H1 (cell line): ENCODE measurements around the gene GAS7.

ENCODE experiments used
- CHD2 ChIP-seq: IDR thresholded peaks from 2 replicates; pipeline ENCODE4 v1.6.1; 2012; ENCODE audit warnings: low read length, improper control_type of control experiment
- EZH2 ChIP-seq: fragments of 200-600 bp; sonication (generic); IDR thresholded peaks from 2 replicates; pipeline ENCODE4 v1.7.1; 2012; ENCODE audit warnings: low read depth, mild to moderate bottlenecking, moderate library complexity, low read length, inconsistent platforms; ENCODE audit not compliant: severe bottlenecking
- HDAC2 ChIP-seq, 2 experiments: fragments of 300-600 bp in 1 of 2; sonication (generic) in 1 of 2; IDR thresholded peaks; 2 replicates each; pipeline ENCODE4 v1.6.1; 2011 to 2012; ENCODE audit warnings: low read depth in 2 of 2, low read length in 2 of 2, mild to moderate bottlenecking in 2 of 2, moderate library complexity in 2 of 2, borderline replicate concordance in 1 of 2, inconsistent platforms in 1 of 2
- HDAC6 ChIP-seq: IDR thresholded peaks from one replicate; pipeline ENCODE4 v1.7.1; 2012; ENCODE audit warnings: low read depth, mild to moderate bottlenecking, inconsistent platforms, low read length, moderate library complexity
- JUND ChIP-seq: IDR thresholded peaks from 2 replicates; pipeline ENCODE4 v1.6.1; 2011; ENCODE audit warnings: mild to moderate bottlenecking, improper control_type of control experiment, low read length
- KDM1A ChIP-seq: fragments of 200-600, 300-600 bp; sonication (generic); IDR thresholded peaks from 2 replicates; pipeline ENCODE4 v1.7.1; 2016; ENCODE audit warnings: mild to moderate bottlenecking, low read length, borderline replicate concordance
- PHF8 ChIP-seq: fragments of 200-600 bp; sonication (generic); conservative IDR thresholded peaks from 2 replicates; pipeline ENCODE4 v1.7.1; 2012; ENCODE audit warnings: low read depth, mild to moderate bottlenecking, inconsistent platforms, low read length, moderate library complexity
- POLR2A ChIP-seq, 2 experiments: IDR thresholded peaks; 1 replicate in 1 of 2; 2 replicates in 1 of 2; pipeline ENCODE4 v1.6.1; 2011; ENCODE audit warnings: low read depth in 2 of 2, low read length in 2 of 2, mild to moderate bottlenecking in 2 of 2; ENCODE audit errors: control extremely low read depth in 1 of 2
- POLR2AphosphoS5 ChIP-seq: IDR thresholded peaks from 2 replicates; pipeline ENCODE4 v1.6.1; 2011; ENCODE audit warnings: low read depth, low read length
- RFX5 ChIP-seq: IDR thresholded peaks from 2 replicates; pipeline ENCODE4 v1.6.1; 2011; ENCODE audit warnings: low read depth, low read length, improper control_type of control experiment, borderline replicate concordance
- TAF1 ChIP-seq: IDR thresholded peaks from 2 replicates; pipeline ENCODE4 v1.6.1; 2011; ENCODE audit warnings: mild to moderate bottlenecking, low read depth, low read length
- YY1 ChIP-seq: IDR thresholded peaks from 2 replicates; pipeline ENCODE4 v1.6.1; 2011; ENCODE audit warnings: low read depth, mild to moderate bottlenecking, low read length
- TF ChIP-seq, protein P1 (sequence below), 3 experiments: IDR thresholded peaks; 1 replicate in 2 of 3; 2 replicates in 1 of 3; pipeline versions ENCODE4 v1.5.1 to v1.6.1; 2011; ENCODE audit warnings: low read length in 3 of 3, mild to moderate bottlenecking in 3 of 3, inconsistent platforms in 2 of 3, low read depth in 1 of 3, moderate library complexity in 1 of 3; ENCODE audit not compliant: insufficient read depth in 1 of 3; ENCODE audit errors: control extremely low read depth in 1 of 3
- TF ChIP-seq, protein P2 (sequence below): IDR thresholded peaks from 2 replicates; pipeline ENCODE4 v1.6.1; 2012; ENCODE audit warnings: low read length, inconsistent platforms

DNA sequence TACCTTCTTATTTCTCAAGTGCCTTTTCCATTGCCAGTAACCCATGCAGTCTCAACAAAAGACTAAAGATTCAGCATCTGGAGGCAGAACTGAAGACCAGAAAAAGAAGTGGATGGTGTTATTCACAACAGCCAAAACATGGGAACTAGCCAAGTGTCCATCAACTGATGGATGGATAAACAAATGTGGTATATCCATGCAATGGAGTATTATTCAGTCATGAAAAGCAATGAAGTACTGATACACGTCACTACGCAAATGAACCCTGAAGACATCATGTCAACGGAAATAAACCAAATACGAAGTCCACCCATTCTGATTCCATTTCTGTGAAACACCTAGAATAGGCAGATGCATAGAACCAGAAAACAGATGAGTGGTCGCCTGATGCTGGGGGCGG is 25.6 kb downstream of the GAS7 start:
- no peak for TF ChIP-seq EZH2
- TF ChIP-seq, protein P1, sequence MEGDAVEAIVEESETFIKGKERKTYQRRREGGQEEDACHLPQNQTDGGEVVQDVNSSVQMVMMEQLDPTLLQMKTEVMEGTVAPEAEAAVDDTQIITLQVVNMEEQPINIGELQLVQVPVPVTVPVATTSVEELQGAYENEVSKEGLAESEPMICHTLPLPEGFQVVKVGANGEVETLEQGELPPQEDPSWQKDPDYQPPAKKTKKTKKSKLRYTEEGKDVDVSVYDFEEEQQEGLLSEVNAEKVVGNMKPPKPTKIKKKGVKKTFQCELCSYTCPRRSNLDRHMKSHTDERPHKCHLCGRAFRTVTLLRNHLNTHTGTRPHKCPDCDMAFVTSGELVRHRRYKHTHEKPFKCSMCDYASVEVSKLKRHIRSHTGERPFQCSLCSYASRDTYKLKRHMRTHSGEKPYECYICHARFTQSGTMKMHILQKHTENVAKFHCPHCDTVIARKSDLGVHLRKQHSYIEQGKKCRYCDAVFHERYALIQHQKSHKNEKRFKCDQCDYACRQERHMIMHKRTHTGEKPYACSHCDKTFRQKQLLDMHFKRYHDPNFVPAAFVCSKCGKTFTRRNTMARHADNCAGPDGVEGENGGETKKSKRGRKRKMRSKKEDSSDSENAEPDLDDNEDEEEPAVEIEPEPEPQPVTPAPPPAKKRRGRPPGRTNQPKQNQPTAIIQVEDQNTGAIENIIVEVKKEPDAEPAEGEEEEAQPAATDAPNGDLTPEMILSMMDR (IDR thresholded peaks at IDR 0.05; ENCODE audit: control extremely low read depth in 1 of 3, insufficient read depth in 1 of 3, low read depth in 1 of 3, low read length in 3 of 3): no peak
- no peak for TF ChIP-seq POLR2AphosphoS5
- no peak for TF ChIP-seq POLR2A (IDR thresholded peaks at IDR 0.05; ENCODE audit: control extremely low read depth in 1 of 2, low read depth in 2 of 2, low read length in 2 of 2)
- TF ChIP-seq, protein P2, sequence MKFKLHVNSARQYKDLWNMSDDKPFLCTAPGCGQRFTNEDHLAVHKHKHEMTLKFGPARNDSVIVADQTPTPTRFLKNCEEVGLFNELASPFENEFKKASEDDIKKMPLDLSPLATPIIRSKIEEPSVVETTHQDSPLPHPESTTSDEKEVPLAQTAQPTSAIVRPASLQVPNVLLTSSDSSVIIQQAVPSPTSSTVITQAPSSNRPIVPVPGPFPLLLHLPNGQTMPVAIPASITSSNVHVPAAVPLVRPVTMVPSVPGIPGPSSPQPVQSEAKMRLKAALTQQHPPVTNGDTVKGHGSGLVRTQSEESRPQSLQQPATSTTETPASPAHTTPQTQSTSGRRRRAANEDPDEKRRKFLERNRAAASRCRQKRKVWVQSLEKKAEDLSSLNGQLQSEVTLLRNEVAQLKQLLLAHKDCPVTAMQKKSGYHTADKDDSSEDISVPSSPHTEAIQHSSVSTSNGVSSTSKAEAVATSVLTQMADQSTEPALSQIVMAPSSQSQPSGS: no peak
- TF ChIP-seq TAF1: no peak
- no peak for TF ChIP-seq YY1
- no peak for TF ChIP-seq RFX5
- TF ChIP-seq KDM1A: no peak
- TF ChIP-seq JUND: no peak
- TF ChIP-seq PHF8: no peak
- no peak for TF ChIP-seq HDAC2 (IDR thresholded peaks at IDR 0.05; ENCODE audit: borderline replicate concordance in 1 of 2, low read depth in 2 of 2, low read length in 2 of 2)
- no peak for TF ChIP-seq CHD2
- no peak for TF ChIP-seq HDAC6
